ENCODE data around the gene AMH.

DNA sequence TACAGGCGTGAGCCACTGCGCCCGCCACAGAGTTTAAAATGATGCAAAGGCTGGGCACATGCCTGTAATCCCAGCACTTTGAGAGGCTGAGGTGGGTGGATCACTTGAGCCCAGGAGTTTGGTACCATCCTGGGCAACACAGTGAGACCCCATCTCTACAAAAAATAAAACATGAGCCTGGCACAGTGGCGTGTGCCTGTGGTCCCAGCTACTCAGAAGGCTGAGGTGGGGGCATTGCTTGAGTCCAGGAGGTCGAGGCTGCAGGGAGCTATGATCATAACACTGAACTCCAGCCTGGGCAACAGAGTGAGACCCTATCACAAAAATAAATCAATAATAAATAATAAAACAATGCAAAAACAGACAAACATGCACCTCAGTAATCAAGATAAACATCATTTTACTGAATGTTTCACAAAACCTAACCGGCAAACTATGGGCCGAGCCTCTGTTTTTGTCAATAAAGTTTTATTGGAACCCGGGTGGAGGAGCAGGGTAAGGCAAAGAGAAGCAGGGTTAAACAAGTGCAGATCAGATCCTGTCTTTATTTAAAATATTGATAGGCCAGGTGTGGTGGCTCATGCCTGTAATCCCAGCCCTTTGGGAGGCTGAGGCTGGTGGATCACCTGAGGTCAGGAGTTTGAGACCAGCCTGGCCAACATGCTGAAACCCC lies 34.8 kb downstream of the AMH start:
- TF ChIP-seq, protein P1, sequence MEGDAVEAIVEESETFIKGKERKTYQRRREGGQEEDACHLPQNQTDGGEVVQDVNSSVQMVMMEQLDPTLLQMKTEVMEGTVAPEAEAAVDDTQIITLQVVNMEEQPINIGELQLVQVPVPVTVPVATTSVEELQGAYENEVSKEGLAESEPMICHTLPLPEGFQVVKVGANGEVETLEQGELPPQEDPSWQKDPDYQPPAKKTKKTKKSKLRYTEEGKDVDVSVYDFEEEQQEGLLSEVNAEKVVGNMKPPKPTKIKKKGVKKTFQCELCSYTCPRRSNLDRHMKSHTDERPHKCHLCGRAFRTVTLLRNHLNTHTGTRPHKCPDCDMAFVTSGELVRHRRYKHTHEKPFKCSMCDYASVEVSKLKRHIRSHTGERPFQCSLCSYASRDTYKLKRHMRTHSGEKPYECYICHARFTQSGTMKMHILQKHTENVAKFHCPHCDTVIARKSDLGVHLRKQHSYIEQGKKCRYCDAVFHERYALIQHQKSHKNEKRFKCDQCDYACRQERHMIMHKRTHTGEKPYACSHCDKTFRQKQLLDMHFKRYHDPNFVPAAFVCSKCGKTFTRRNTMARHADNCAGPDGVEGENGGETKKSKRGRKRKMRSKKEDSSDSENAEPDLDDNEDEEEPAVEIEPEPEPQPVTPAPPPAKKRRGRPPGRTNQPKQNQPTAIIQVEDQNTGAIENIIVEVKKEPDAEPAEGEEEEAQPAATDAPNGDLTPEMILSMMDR (IDR thresholded peaks at IDR 0.05): no peak
- no peak for TF ChIP-seq POLR2A (IDR thresholded peaks at IDR 0.05)

Data from adrenal gland (tissue), 5 donors.